Lower leg skin (tissue), 3 donors: ENCODE data around the gene FUS.

ENCODE experiments used
- CTCF ChIP-seq, 3 donors: fragments of 450-650 bp; IDR thresholded peaks; one replicate each; pipeline ENCODE4 v1.5.1; 2016; ENCODE audit warnings: antibody characterized with exemption in 3 of 3, mild to moderate bottlenecking in 3 of 3, moderate library complexity in 2 of 3
- POLR2A ChIP-seq, 2 donors: fragments of 450-650 bp; IDR thresholded peaks; one replicate each; pipeline ENCODE4 v1.6.1; 2016 to 2017; ENCODE audit warnings: antibody characterized with exemption in 2 of 2, mild to moderate bottlenecking in 1 of 2, moderate library complexity in 1 of 2

- no peak for TF ChIP-seq CTCF (IDR thresholded peaks at IDR 0.05)
- no peak for TF ChIP-seq POLR2A (IDR thresholded peaks at IDR 0.05)
These were observed 18.4 kb downstream of the FUS start for GRCh38 chr16:31198207-31198882.
